ENCODE measurements around the gene CACNB1.

DNA sequence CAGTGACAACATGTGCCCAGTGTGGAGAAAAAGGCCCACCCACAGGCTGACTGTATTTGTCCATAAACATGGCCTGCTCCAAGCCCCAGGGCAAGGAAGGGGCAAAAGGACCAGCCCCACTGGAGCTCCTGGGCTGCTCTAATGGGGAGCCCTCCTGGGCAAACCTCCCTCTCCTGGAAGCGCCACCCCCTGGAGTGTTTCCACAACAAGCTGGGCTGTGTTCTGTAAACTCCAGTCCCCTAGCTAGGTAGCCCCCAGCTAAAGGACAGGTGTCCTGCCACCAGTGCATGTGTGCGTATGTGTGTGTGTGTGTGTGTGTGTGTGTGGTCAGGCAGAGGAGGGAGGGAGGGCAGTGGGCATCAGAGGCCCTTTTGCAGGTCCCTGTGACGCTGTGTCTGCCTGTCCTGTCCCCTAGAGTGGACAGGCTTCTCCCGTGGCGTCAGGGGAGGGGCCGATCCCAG is 39.5 kb upstream of the CACNB1 start:
- TF ChIP-seq, protein P1, sequence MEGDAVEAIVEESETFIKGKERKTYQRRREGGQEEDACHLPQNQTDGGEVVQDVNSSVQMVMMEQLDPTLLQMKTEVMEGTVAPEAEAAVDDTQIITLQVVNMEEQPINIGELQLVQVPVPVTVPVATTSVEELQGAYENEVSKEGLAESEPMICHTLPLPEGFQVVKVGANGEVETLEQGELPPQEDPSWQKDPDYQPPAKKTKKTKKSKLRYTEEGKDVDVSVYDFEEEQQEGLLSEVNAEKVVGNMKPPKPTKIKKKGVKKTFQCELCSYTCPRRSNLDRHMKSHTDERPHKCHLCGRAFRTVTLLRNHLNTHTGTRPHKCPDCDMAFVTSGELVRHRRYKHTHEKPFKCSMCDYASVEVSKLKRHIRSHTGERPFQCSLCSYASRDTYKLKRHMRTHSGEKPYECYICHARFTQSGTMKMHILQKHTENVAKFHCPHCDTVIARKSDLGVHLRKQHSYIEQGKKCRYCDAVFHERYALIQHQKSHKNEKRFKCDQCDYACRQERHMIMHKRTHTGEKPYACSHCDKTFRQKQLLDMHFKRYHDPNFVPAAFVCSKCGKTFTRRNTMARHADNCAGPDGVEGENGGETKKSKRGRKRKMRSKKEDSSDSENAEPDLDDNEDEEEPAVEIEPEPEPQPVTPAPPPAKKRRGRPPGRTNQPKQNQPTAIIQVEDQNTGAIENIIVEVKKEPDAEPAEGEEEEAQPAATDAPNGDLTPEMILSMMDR (IDR thresholded peaks at IDR 0.05), result no peak
- TF ChIP-seq POLR2A (IDR thresholded peaks at IDR 0.05), result no peak
